ENCODE measurements around the gene HIVEP3. TPM values are rescaled to one million over a fixed set of nuclear protein-coding genes. Genes with fewer than 3 reads are reported as not detected.

Gene HIVEP3
- polyA plus RNA-seq, 1 of the 3 experiments (the other 2 are of a cell fraction), result 6.4 TPM

- no peak for TF ChIP-seq USF1 (IDR thresholded peaks at IDR 0.05; ENCODE audit: borderline replicate concordance, low read depth)
These were observed 20.5 kb upstream of the HIVEP3 start (continued) for GRCh38 chr1:41939194-41939593.

DNA sequence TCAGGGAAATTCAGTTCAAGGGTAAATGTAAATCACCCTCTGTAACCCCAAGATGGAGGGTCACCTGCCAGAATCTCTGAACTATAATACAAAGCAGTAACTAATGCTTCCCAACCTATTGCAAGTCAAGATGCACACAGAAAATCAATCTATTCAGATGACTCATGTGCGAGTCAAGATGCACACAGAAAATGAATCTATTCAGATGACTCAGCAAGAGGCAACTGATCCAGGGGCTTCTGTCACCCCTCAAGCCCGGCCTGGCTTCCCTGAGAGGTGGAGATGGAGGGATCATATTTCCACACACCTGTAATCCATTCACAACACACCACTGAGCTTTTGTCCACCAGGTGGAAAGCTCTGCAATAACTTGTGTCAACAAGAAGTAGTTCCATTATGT lies 17.4 kb upstream of the HIVEP3 start:
- no peak for DNase-seq
- POLR2A ChIA-PET, result no interaction called here
- peaks cover 0 to 3% of the 10 kb centered on the region in 2 experiments for H3K36me3 ChIP-seq (replicated peaks in 1 of 2; ENCODE audit: control insufficient read depth in 1 of 2, insufficient read depth in 2 of 2, low read length in 1 of 2)
- TF ChIP-seq FOXJ3 (CRISPR knock-in tag; IDR thresholded peaks at IDR 0.05), result no peak
- no peak for TF ChIP-seq MEF2A (IDR thresholded peaks at IDR 0.05; ENCODE audit: borderline replicate concordance, low read depth)
- no peak for TF ChIP-seq TEAD4 (IDR thresholded peaks at IDR 0.05; ENCODE audit: borderline replicate concordance, insufficient read depth)
- no peak for TF ChIP-seq RCOR1 (IDR thresholded peaks at IDR 0.05; ENCODE audit: low read length)
- TF ChIP-seq YY1 (IDR thresholded peaks at IDR 0.05; ENCODE audit: low read depth), result no peak
- no peak for TF ChIP-seq GABPA (IDR thresholded peaks at IDR 0.05; ENCODE audit: low read depth)
- TF ChIP-seq GATA2 (CRISPR knock-in tag; IDR thresholded peaks at IDR 0.05), result no peak
- TF ChIP-seq, protein P1, sequence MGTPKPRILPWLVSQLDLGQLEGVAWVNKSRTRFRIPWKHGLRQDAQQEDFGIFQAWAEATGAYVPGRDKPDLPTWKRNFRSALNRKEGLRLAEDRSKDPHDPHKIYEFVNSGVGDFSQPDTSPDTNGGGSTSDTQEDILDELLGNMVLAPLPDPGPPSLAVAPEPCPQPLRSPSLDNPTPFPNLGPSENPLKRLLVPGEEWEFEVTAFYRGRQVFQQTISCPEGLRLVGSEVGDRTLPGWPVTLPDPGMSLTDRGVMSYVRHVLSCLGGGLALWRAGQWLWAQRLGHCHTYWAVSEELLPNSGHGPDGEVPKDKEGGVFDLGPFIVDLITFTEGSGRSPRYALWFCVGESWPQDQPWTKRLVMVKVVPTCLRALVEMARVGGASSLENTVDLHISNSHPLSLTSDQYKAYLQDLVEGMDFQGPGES (IDR thresholded peaks at IDR 0.05; ENCODE audit: low read depth, low read length), result no peak
- no peak for TF ChIP-seq MXI1 (IDR thresholded peaks at IDR 0.05; ENCODE audit: low read depth, low read length)
- TF ChIP-seq NRF1 (IDR thresholded peaks at IDR 0.05; ENCODE audit: low read depth, low read length), result no peak
- TF ChIP-seq USF1 (IDR thresholded peaks at IDR 0.05; ENCODE audit: borderline replicate concordance, low read depth), result no peak
- peak; percentile 96 for TF ChIP-seq FOSL2 (IDR thresholded peaks at IDR 0.05; ENCODE audit: borderline replicate concordance, low read depth)
- TF ChIP-seq RFX5 (IDR thresholded peaks at IDR 0.05; ENCODE audit: low read length), result no peak
- no peak for TF ChIP-seq ZBTB33 (IDR thresholded peaks at IDR 0.05; ENCODE audit: borderline replicate concordance, low read depth)
- peak; percentile 91 for TF ChIP-seq JUND (IDR thresholded peaks at IDR 0.05)
- no peak for TF ChIP-seq CHD2 (IDR thresholded peaks at IDR 0.05; ENCODE audit: low read length, partially characterized antibody)
- TF ChIP-seq RAD21 (IDR thresholded peaks at IDR 0.05; ENCODE audit: low read length), result no peak
- TF ChIP-seq, protein P2, sequence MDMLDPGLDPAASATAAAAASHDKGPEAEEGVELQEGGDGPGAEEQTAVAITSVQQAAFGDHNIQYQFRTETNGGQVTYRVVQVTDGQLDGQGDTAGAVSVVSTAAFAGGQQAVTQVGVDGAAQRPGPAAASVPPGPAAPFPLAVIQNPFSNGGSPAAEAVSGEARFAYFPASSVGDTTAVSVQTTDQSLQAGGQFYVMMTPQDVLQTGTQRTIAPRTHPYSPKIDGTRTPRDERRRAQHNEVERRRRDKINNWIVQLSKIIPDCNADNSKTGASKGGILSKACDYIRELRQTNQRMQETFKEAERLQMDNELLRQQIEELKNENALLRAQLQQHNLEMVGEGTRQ (IDR thresholded peaks at IDR 0.05; ENCODE audit: borderline replicate concordance, low read depth, low read length), result no peak
- peak; percentile 60 for TF ChIP-seq RXRA (IDR thresholded peaks at IDR 0.05; ENCODE audit: borderline replicate concordance, low read depth)
- no peak for TF ChIP-seq FOXM1 (IDR thresholded peaks at IDR 0.05; ENCODE audit: low read depth)
- peak; percentile 24 to 61; a peak in 2 of 4 replicates for TF ChIP-seq EP300 (IDR thresholded peaks at IDR 0.05; ENCODE audit: borderline replicate concordance in 1 of 2, low read depth in 1 of 2, low read length in 1 of 2)
- no peak for TF ChIP-seq ELF1 (IDR thresholded peaks at IDR 0.05)
- TF ChIP-seq PBX3 (IDR thresholded peaks at IDR 0.05), result peak; percentile 84

More for the DNA sequence above, 17.4 kb upstream of the HIVEP3 start:
- H3K4me2 ChIP-seq, result peak overlapping the region; percentile 36; the same call in 1 of the 2 replicates
- no peak overlapping the region for H3K9ac ChIP-seq
- CTCF ChIA-PET, result interaction anchor here (1.2 to 1.3 kb wide), 2 partner anchors 9 to 17 kb away, joined by 3 to 4 read pairs; partner anchors contain the start of gene HIVEP3
- no peaks in the 10 kb centered on the region for H3K9me3 ChIP-seq
- no peaks in the 10 kb centered on the region; the same call in 1 of the 2 replicates for H3K9me2 ChIP-seq
- H4K20me1 ChIP-seq (ENCODE audit: insufficient read depth), result no peaks in the 10 kb centered on the region
- H3K27me3 ChIP-seq (ENCODE audit: insufficient read depth), result no peaks in the 10 kb centered on the region
- 17% methylated on average over 2 of the region's 2 CpGs for WGBS (ENCODE audit: low lambda C conversion rate)
- H3K79me2 ChIP-seq (ENCODE audit: insufficient read depth), result no peaks in the 10 kb centered on the region
- no peak overlapping the region for H2AFZ ChIP-seq (ENCODE audit: low read depth)
- H3K4me1 ChIP-seq (ENCODE audit: control insufficient read depth in 1 of 2, insufficient read depth in 2 of 2, low read depth in 1 of 2, low read length in 1 of 2), result peaks cover 0 to 12% of the 10 kb centered on the region in 2 experiments; a peak in 1 of 4 replicates
- H3K4me3 ChIP-seq (ENCODE audit: low read depth in 2 of 2, low read length in 1 of 2), result no peak overlapping the region
- H3K27ac ChIP-seq (ENCODE audit: low read depth in 2 of 2, low read length in 1 of 2), result peak overlapping the region in 1 of 2 experiments; percentile 65; a peak in 1 of 4 replicates
- H3F3A ChIP-seq (replicated peaks; ENCODE audit: insufficient read depth), result no peaks in the 10 kb centered on the region
